Body of pancreas (tissue), 4 donors: Measurements from ENCODE around the gene ADIPOR2.

ENCODE experiments used
- POLR2A ChIP-seq, 3 donors: fragments of 450-650 bp; IDR thresholded peaks; one replicate each; pipeline ENCODE4 v1.6.1; 2016; ENCODE audit warnings: antibody characterized with exemption in 3 of 3, mild to moderate bottlenecking in 2 of 3
- TF ChIP-seq, protein P1 (sequence below), 7 experiments: fragments of 450-650 bp in 4 of 7; fragments of 200-600 bp in 3 of 7; sonication (generic) in 3 of 7; IDR thresholded peaks; one replicate each; pipeline ENCODE4 v1.5.1; 2016 to 2019; ENCODE audit warnings: antibody characterized with exemption in 7 of 7

- peak; percentile 69 to 86 (median 85) for TF ChIP-seq POLR2A (IDR thresholded peaks at IDR 0.05)
- TF ChIP-seq, protein P1, sequence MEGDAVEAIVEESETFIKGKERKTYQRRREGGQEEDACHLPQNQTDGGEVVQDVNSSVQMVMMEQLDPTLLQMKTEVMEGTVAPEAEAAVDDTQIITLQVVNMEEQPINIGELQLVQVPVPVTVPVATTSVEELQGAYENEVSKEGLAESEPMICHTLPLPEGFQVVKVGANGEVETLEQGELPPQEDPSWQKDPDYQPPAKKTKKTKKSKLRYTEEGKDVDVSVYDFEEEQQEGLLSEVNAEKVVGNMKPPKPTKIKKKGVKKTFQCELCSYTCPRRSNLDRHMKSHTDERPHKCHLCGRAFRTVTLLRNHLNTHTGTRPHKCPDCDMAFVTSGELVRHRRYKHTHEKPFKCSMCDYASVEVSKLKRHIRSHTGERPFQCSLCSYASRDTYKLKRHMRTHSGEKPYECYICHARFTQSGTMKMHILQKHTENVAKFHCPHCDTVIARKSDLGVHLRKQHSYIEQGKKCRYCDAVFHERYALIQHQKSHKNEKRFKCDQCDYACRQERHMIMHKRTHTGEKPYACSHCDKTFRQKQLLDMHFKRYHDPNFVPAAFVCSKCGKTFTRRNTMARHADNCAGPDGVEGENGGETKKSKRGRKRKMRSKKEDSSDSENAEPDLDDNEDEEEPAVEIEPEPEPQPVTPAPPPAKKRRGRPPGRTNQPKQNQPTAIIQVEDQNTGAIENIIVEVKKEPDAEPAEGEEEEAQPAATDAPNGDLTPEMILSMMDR (IDR thresholded peaks at IDR 0.05) = peak in 1 of 7 experiments; percentile 7
These were observed 29.1 kb upstream of the ADIPOR2 start for GRCh38 chr12:1661553-1662335.
